OCI-LY3 (cell line): ENCODE data around the gene FAM107B.

Experiments
- CTCF ChIP-seq: fragments of 200-600, 300-600 bp; sonication (generic); IDR thresholded peaks from 2 replicates; pipeline ENCODE4 v1.5.1; 2014; ENCODE audit warnings: antibody characterized with exemption, low read length, low read depth
- EZH2phosphoT487 ChIP-seq: fragments of 200-600 bp; shearing (Covaris generic); IDR thresholded peaks from 2 replicates; pipeline ENCODE4 v1.6.1; 2018; ENCODE audit warnings: antibody characterized with exemption, mixed run types, low read depth

- TF ChIP-seq EZH2phosphoT487: no peak
- no peak for TF ChIP-seq CTCF
These were observed 211.2 kb downstream of the FAM107B start for GRCh38 chr10:14563359-14563940.
